NCI-H1105 (cell line): ENCODE data around the gene FAM20C.

Experiments
- DNase-seq: peaks from one replicate; lab custom pipeline; 2025; lab: John Stamatoyannopoulos, UW

FAM20C gene

DNA sequence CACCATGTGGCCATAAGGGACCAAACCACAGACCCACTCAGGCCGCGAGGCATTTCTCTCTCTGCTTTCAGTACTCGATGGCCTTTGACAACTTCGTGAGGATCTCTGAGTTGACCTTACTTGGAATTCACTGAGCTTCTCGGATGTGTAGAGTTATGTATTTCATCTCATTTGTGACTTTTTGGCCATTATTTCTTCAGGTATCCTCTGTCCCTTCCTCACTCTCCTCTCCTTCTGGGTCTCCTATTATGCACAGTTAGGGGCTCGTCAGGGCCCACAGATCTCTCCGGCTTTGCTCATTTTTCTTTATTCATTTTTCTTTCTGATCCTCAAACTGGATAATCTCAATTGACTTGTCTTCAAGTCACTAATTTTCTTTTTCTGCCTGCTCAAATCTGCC, 81.0 kb downstream of the FAM20C start:
- DNase-seq: no peak

DNA sequence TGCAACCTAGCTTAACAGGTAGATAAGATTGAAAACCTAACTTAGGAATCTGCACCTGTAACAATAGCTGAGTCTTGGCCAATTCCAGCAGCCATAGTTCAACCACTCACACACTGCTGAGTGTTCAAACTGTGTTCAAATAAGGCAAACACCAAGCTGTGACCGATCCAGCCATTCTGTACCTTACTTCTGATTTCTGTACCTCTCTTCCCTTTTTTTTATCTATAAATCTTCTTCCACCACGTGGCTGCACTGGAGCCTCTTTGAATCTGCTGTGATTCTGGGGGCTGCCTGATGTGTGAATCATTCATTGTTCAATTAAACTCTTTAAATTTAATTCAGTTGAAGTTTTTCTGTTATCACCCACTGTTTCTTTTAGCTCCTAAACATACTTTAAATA, 81.9 kb downstream of the FAM20C start:
- DNase-seq: no peak

DNA sequence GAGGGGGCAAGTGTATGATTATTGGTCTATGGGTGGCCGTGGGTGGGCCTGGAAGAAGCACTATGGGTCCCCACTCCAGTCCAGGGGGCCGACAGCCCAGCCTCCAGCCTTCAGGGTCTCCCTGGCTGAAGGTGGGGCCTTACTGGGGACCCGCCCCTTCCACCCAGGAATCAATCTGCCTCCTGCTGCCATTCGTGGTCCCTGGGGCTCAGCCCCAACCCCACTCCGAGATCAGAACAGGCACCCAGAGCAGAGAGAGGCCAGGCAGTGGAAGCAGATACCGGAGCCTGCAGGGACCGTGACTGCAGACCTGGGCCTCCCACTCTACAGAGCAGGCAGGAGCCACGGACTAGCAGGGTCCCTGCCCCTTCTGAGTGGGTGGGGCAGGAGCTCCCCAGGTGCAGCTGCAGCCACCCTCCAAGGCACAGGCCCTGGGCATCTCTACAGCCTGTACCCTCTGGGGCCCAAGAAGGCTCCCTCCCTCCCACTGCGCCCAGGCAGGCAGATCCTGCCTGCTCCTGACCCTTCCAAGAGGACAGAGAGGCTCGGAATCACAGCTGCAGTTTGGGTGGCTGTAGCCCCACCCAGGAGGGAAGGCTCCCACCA, 84.0 kb downstream of the FAM20C start:
- no peak for DNase-seq

DNA sequence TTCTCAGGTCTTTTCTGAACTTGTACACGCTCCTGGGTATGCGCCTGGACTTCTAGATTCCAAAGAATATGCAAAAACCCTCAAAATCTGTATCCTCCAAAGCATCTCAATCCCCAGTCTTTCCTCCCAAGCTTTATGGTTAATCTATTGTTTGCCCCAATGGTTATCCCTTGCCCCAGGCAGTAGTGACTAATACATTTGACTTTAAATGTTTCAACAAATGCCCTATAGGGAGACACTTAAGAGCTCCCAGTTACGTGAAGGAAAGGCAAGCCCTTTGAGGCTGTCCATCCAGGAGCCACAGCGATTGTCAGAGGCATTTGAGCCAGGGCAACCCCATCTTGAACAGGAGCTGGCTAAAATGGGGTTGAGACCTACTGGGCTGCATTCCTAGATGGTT, 84.9 kb downstream of the FAM20C start:
- no peak for DNase-seq

DNA sequence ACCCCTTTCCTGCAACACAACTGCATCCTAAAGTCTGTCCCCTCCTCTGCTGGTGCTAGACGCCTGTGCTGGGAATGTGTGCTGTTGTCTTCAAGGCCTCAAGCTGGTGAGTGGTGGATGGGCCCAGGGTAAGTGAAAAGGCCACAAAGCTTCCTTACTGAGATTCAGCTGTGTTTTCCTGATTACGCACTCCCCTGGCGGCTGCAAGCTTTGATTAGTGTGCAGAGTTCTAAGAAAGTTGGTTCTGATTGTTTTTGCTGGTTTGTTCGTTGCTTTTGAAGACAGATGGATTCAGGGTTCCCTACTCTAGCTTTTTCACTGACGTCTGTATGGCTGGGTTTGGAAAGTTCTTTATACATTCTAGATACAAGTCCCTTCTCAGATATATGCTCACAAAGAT, 85.7 kb downstream of the FAM20C start:
- DNase-seq: no peak

DNA sequence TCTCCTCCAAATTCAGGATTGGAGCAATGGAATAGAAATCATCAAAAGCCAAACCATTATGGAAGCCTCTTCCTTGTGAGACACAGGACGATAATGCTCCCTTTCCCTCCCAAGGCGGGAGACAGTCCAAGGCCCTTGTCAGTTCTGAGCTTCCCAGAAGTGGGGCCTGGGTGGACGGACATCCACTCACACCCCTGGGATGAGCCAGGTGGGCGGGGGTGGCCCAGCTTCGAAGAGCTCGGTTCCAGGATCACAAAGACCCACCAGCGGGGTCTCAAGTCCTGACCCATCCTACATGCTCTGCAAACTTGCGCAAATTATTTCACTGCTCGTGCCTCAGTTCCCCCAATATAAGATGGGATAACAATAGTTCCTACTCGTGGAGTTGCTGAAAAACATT, 87.5 kb downstream of the FAM20C start:
- no peak for DNase-seq

DNA sequence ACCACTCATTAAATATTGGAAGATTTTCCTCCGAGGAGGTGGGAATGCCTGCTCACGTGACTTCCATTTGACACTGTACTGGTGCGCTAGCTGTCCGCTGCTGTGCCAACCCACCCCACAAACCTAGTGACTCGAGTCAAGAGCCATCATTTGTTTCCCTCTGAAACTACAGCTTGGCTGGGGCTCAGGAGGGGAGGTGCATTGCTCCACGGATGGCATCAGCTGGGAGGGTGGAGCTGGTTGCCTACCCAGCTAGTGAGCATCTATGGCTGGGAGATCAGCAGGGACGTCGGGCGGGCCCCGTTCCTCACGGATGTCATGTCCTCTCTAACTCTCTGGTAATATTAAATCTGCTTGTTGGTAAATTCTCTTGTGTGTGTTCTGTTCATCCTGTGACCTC, 88.1 kb downstream of the FAM20C start:
- no peak for DNase-seq

DNA sequence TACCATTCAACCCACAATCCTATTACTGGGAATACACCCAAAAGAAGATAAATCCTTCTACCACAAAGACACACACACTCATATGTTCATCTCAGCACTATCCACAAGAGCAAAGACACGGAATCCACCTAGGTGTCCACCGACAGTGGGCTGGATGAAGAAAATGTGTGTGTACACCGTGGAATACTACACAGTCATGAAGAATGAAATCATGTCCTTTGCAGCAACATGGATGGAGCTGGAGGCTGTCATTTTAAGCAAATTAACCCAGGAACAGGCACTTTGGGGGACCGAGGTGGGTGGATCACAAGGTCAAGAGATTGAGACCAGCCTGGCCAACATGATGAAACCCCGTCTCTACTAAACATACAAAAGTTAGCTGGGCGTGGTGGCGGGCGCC, 89.3 kb downstream of the FAM20C start:
- no peak for DNase-seq

DNA sequence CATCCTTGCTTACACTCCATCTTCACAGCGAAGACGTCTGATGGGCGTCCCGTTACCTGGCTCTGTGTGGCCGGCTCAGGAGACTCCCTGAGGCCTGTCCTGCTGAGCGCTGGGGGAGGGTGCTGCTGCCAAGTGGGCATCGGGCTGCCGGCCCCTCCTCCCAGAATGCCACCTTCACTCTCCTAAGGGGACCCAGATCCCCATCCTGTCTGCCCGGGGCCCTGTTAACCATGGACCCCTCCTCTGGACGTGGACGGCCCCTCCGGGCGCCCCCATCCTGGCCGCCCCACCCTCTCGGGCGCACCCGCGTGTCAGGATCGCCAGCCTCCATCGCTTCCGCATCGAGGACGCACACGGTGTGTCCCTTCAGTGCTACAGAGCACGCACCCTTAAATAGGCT, 90.2 kb downstream of the FAM20C start:
- no peak for DNase-seq

DNA sequence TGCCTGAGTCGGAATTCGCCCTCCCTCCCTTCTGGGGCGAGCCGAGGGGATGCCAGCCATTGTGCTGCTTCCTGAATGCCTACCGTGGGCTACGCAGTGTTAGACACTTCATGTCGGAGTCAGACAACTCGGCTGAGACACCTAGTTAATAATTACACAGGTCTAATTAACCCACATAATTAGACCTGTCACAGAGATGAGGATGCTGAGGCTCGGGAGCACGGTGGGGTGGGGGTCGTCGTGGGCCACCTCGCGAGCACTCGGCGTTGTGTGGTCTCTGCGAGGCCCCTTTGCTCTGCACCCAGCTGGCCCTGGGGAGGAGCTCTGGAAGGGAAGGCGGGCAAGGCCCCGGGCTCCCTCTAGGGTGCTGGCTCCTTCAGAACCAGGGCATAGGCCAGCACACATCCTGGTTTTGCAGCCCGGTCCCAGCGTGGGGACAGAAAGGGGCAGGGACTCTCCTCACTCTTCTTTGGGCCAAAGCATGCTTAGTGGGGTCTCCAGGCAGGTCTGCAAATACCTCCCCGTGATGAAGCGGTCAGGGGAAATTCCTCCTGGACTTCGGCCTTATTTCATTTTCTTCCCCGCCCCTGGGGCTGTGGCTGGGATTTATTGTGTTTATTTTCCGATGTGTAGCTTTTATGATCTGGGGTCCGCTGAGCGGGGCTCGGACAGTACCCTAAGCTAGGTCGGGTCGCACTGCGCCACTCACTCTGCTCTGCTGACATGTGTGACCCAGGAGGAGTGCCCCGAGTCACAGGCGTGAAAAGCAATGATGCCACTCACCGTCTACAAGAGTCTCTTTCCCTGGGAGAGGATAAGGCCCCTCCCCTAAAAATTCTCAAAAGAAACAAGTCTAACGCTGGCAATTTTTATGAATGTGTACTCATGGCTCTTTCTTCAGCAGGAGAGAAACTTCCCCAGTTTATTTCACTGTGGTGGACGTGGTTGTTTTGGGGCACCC, 92.7 kb downstream of the FAM20C start:
- no peak for DNase-seq

DNA sequence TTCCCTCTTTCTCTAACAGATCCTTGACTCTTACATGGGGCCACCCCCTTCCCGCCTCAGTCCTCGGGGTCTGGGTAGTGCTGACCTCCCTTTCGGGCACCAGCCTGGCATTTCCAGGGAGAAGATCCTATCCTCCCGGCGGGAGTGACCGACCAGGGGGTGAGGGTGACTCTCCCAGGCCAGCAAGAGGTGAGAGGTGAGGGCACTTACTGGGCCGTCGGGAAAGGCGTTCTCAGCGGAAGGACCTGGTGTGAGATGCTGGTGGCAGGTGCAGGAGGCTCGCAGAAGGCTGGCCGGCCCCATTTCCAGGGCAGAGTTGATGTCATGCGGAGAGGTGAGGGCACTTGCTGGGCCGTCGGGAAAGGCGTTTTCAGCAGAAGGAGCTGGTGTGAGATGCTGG, 93.4 kb downstream of the FAM20C start:
- no peak for DNase-seq

DNA sequence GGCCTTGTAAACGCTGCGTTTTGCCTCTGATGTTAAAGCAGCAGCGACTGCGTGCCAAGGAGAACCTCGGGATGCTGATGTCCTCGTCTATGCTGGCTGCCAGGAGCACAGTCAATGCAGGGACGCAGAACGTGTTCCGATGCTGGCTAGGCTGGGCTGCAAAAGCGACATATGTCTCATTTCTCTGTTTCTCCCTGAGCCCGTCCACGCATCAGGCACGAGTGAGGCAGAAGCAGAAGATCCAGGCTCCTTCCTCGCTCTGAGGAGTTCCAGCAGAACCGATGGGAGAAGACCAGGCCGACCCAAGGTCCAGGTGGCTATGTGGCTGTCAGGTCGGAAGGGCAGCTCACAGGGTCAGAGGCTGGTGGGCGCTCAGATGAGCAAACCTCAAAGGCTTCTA, 93.9 kb downstream of the FAM20C start:
- no peak for DNase-seq

DNA sequence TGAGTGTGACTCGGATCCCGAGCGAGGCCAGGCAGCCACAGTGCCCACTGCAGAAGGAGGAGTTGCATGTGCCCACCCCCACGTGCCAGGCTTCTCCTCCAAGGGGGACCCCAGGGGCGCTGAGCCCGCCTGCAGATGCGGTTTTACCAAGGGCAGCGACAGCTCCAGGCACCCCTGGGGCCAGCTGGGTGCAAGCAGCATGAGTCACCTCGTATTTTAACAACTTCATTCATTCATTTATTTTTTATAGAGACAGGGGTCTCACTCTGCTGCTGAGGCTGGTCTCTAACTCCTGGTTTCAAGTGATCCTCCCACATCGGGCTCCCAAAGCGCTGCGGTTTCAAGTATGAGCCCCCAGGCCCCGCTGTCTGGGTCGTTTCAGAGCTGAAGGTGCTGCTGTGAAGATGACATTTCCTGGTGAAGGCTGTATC, 96.3 kb downstream of the FAM20C start:
- DNase-seq: no peak

DNA sequence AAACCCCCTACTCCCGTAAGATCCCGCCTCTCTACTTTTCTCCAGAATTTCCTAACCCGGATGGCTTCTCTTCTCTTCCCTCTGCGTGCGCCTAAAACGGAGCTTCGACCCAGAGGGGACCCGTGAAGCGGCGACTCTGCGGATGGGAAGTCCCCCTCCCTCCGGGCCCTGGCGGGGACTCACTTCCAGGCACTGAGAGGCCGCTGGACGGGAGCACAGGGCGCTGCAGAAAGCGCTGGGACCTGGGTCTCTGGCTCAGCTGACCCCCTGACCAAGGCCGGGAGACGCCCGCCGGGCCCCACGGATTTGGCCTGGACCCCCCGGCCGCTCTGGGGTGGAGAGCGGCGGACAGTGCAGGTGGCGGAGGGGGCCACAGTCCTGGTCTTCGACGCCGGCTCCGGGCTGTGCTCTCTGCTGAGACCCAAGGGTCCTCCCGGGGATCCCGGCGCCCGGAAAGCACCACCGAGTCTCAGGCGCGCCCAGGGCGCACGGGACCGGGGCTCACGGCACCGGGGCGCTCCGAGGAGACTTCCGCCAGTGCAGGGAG, 96.9 kb downstream of the FAM20C start:
- no peak for DNase-seq

DNA sequence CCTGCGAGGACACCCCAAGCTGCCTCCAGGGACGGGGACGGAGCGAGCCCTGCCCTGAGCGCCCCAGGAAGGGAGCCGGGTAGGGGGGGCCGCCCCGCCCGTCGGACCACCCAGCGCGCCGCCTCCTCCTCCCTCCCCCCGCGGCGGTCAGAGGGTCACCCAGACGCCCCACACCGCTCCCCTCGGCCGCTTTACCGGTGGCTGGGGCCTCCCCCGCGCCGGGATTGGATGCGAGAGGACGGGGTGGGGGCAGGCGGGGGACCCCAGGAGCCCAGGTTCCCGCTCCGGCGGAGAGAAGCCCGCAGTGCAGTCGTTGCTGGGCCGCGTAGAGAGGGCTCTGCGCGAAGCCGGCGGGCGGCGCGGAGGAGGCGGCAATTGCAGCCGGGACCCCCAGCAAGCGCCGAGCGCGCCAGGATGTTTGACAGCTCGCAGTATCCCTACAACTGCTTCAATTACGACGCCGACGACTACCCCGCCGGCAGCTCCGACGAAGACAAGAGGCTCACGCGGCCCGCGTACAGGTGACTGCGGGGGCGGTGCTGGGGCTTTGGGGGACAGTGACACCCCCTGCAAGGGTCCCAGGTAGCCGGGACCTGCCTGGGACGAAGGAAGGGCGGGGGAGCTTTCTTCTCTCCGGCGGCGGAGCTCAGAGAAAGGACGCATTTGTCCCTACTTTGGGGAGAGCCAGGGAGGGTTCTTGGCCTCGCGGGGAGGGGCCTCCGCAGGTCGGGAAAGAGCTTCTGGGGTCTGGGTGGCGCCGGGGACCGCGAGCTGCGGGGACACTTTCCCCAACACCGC, 97.6 kb downstream of the FAM20C start, which contains the start of gene FOXL3:
FOXL3 (plus strand) TSS at position 415 of the 798 bp plus-strand sequence; CDS start at position 415, 0 bp downstream.
- DNase-seq: no peak

DNA sequence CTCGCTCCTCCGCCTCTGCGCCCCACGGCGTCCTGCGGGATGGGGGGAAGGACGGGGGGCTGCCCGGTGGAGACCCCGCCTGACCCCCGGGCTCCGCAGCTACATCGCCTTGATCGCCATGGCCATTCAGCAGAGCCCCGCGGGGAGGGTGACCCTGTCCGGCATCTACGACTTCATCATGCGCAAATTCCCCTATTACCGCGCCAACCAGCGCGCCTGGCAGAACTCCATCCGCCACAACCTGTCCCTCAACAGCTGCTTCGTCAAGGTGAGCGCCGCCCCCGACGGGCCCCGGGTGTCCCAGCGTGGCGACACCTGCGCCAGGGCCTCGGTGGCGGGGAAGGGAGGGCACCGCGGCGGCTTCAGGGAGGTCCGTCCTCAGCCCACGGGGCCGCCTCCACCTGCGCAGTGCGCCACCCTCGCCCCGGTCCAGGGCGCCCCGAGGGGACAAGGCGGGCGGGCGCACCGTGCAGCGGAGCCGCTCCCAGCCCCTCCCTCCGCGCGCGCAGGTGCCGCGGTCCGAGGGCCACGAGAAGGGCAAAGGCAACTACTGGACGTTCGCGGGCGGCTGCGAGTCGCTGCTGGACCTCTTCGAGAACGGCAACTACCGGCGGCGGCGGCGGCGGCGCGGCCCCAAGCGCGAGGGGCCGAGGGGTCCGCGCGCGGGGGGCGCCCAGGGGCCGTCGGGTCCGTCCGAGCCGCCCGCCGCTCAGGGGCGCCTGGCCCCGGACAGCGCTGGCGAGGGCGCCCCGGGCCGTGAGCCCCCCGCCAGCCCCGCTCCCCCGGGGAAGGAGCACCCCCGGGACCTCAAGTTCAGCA, 98.4 kb downstream of the FAM20C start:
- DNase-seq: no peak

DNA sequence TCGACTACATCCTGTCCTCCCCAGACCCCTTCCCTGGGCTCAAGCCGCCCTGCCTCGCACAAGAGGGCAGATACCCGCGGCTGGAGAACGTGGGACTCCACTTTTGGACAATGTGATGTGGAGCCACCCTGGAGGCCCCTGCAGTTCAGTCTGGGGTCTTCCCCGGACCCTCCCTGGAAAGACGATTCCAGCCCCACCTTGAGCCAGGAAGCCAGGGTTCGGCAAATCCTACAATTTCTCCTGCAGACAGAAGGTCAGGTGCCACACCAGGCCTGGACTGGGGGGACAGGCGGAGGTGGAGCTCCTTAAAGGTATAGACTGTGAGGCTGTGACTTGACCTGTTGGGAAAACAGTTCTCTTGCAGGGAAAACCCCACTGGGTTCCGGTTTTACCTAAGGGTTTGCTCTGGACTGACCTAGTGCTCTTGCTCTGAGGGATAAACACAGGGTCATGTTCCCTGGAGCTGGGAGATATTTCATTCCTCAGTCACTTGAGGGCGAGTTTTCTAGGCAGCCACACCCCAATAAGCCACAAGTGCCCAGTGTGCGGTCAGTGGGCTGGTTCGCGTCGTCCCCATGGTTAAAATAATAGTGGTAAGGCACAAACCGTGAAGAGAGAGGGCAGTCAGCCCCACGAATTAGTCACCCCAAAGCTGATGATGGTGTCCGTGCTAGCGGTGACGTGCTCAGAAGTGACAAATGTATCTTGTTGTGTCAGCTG, 99.2 kb downstream of the FAM20C start:
- no peak for DNase-seq

DNA sequence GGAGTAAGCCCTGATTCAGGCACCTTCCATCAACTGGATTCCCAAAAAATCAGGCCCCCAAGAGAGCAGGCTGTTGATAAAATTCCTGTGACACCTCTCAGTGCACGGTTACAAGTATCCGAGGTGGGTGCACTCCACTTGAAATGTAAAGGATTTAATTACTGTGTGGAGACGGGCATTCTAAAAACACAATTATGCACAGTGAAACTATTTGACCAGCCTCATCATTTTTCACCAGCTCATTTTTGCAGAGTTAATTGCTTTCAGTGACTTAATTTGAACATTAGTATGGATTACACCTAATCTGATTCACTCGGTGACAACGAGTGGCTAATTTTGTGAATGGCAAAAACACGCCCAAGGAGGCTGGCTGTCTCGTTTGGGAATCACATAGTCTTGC, 99.9 kb downstream of the FAM20C start:
- DNase-seq: no peak

DNA sequence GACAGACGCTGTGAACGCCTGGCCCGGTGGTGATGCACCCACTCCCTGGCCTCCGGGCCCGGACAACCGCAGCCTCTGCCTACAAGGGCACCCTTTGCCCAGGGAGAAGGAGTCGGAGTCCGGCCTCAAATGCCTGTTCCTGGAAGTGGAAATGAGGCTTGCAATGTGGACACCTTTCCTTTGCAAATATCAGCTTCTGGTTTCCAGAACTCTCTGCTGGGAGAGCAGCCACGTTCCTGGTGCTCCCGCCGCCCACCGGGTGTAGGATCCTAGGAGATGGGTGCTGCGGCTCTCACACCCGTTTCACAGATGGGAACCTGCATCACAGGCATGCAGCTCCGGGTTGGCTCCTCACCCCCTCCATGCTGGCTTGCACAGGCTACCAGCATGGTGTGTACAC, 100.5 kb downstream of the FAM20C start:
- no peak for DNase-seq

DNA sequence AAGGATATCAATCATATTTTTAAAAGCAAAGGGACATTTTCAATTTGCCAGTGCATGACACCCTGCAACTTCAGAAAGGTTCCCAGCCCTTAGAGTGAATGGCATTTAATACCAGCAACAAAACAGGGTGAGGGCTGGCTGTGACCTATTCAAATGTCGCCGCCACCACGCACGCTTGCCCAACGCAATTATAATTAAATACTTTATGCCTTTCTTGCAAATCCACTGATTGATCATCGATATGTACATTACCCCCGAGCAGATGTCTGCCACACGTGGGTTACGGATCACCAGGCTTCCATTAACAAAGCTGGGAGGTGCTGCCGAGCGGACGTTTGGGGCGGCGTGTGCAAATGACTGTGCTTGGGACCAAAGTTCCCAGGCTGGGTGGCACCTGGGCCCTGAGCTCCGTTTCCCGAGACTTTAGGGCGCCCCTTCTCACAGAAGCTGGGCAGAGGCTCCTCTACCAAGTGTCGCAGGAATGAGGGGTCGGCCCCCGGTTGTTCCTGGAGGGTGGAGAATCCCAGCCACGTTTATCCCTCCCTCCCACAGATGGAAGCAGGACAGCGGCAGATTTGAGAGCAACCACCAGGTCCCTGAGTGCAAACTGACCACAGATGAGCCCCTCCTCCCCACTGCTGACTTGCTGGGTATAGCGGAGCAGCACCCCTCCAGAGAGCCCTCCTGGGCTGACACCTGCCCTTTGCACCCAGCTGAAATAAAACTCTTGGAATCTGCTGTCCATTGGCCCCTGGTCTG, 101.5 kb downstream of the FAM20C start:
- DNase-seq: no peak
